NCI-H748 (cell line): ENCODE data around the gene TMEM151A.
"Not testable (repeated sequence)": the region's sequence is repeated elsewhere in the genome, so short reads cannot be mapped to it uniquely, and the experiment has no call there.

ENCODE experiments used
- DNase-seq: peaks from one replicate; lab custom pipeline; 2025; ENCODE audit not compliant: unreplicated experiment; lab: John Stamatoyannopoulos, UW

The TMEM151A gene

DNA sequence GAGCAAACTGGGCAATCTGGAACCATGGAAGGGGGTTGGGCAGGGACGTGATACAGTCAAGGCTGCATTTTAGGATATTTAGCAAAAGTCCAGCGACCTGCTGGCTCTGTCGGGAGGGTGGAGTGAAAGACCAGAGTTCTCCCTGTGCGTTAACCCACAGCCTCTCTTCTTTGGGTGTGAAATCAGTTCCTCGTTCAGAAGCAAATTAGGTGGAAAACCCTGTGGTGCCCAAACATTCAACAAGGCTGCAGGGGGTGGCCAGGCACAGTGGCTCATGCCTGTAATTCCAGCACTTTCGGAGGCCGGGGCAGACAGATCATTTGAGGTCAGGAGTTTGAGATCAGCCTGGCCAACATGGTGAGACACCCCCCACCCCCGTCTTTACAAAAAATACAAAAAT, 5.9 kb downstream of the TMEM151A start:
- DNase-seq: no peak

DNA sequence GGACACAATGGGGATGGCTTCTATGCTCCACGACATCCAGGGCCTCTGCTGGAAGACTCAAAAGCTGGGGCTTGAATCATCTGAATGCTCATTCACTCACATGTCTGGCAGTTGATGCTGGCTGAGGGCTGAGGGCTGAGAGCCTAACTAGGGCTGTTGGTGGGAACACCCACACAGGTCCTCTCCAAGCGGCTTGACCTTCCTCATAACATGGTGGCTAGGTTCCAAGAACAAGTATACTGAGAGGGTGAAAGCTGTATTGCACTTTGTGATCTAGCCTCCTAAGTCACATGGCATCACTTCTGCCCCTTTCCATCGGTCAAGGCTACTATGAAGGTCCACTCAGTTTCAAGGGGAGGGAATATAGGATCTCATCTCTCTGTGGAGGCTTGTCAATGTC, 7.5 kb downstream of the TMEM151A start:
- no peak for DNase-seq

- DNase-seq: no peak
These were observed 11.0 kb downstream of the TMEM151A start for GRCh38 chr11:66302656-66303055.

DNA sequence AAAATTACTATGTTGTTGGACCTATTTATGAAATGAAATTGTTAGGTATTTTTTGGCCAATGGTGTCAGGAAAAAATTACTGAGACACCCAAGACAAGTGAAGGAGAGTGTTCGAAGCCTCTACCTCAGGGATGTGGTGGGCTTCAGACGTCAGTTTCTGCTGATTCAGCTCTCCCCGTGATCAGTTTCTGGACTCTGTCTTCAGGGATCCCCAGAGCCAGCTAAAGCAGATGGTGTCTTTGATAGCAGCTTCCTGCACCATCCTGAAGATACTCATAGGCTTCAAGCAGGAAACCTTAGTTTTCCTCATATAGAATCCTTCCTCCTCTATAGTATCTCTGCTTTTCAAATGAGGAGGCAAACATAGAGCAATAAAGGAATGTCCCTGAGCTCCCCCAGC, 17.8 kb downstream of the TMEM151A start:
- no peak for DNase-seq

DNA sequence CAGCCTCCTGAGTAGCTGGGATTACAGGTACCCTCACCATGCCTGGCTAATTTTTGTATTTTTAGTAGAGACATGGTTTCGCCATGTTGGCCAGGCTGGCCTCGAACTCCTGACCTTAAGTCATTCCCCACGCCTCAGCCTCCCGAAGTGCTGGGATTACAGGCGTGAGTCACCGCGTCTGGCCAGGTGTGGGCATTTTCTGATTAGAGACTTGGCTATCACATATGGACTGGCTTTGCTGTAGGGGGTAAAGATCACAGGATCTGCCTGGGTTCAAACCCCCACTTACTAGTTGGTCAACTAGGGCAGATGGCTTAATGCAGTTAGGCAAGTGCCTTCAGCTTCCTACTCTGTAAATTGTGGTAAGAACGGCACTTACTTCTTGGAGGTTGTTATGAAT, 18.6 kb downstream of the TMEM151A start:
- DNase-seq: no peak

DNA sequence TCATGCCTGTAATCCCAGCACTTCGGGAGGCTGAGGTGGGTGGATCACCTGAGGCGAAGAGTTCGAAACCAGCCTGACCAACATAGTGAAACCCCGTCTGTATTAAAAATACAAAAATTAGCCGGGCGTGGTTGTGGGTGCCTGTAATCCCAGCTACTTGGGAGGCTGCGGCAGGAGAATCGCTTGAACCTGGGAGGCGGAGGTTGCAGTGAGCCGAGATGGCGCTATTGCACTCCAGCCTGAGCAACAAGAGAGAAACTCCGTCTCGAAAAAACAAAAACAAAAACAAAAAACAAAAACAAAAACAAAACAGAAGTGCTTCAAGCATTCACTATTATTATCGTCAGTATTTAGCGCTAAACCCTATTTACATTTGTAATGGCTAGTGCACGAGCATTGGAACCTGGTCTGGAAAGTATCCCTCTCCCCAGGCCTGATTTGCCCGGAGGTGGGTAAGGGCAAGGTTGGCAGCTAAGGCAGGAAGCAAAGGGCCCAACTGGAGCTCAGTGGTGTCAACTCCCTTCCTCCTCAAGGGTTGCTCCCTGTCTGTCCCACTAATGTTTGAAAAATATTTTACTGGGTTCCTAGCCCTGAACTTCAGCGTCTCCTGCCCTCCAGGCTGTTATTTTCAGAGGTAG, 19.2 kb downstream of the TMEM151A start:
- DNase-seq: not testable (repeated sequence)

- DNase-seq: no peak
These were observed 19.8 kb downstream of the TMEM151A start for GRCh38 chr11:66311470-66311964.

DNA sequence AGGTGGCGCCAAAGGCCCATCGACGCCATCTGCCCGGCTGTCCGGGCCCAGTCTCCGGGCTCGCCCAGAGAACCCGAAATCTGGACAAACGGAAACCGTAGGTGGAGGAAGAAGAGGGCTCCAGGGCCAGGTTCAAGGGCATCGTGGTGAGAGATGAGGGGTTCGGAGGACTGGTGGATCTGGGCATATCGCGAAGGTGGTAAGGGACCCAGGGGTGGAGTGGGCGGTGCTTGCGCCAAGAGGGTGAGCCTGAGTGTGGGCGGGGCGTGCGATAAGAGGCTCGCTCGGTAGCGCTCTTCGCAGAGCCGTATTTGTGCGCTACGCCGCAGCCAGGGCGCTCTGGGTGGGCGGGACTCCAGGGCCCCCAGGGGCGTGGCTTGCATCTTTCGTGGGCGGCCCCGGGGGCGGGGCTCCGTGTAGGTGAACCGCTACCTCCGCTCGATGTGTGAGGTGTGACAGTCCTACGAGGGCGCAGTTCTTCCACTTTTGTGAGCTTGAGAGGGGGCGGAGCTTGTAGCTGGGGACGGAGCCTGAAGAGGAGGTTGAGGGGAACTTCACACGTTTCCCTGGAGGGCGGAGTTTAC, 20.4 kb downstream of the TMEM151A start:
- peak; percentile 96 for DNase-seq

GRCh38 chr11:66312549-66313320, 21.0 kb downstream of the TMEM151A start:
- DNase-seq: peak; percentile 97

DNA sequence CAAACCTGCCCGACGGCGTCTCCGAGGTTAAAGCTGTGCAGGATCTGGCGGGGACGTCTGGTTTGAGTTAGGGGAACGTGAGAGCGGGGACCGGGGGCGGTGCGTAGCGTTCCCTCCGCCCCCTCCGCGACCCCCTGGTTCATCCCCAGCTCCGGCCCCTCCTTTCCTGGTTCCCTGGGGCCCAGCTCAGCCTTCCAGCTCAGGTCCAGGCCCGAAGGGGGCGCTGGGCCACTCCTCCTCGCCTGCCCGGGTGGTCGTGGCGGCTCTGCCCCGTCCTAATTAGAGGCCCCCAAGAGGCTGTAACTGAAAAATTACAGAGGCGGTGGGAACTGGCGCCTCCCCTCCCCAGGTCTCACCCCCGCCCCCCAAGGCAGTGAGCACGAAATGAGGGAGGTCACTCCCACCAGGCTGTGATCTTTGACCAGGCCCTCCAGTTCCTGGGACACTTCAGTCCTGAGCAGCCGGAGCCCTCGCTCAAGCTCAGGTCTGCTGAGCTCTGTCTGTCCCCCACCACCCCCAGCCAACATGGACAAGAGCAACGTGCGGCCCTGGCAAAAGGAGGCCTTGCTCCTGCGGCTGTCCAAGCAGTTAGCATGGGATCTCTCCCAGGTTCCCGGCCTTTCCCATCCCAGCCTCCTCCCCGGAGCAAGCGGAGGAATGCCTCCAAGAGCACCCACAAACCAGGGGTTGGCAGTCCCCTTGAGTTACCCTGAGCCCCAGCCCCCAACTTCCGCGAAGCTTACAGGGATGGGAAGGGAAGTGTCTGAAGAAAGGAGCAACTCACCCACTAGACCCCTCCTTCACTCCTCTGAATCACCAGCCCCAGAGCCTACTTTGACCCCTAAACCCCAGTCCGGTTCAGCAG, 21.9 kb downstream of the TMEM151A start:
- DNase-seq: no peak

DNA sequence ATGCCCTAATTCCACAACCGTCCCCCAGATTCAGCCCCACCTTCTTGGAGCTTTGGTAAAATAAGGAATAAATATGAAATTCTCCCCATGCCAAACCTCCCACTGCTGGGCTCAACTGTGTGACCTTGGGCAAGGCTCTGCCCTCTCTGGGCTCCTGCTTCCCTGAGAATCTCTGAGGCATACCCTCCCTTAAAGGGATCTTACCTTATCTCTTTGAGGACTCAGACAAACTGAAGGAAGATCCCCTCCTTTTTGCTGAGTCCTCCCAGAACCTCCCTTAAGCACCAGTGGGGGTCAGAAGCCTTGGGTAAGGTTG, 22.4 kb downstream of the TMEM151A start:
- DNase-seq: no peak

GRCh38 chr11:66314561-66315497, 23.1 kb downstream of the TMEM151A start:
- DNase-seq: no peak

DNA sequence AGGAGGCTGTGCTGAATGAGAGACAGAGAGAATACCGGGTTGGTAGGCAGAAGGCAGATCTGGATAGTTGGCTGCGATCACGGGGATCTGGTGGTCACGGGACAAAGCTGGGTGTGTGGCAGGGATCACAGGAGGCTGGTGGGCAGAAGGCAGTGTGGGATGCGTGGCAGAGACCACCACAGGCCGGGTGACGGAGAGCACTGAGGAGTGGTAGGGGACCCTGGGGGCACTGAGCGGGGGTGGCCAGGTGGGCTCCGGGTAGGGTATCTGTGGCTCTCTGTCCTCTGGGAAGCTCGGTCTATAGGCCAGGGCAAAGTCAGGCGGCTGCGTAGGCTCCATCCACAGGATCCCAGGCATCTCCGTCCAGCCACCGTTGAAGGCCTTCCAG, 23.8 kb downstream of the TMEM151A start:
- no peak for DNase-seq

DNA sequence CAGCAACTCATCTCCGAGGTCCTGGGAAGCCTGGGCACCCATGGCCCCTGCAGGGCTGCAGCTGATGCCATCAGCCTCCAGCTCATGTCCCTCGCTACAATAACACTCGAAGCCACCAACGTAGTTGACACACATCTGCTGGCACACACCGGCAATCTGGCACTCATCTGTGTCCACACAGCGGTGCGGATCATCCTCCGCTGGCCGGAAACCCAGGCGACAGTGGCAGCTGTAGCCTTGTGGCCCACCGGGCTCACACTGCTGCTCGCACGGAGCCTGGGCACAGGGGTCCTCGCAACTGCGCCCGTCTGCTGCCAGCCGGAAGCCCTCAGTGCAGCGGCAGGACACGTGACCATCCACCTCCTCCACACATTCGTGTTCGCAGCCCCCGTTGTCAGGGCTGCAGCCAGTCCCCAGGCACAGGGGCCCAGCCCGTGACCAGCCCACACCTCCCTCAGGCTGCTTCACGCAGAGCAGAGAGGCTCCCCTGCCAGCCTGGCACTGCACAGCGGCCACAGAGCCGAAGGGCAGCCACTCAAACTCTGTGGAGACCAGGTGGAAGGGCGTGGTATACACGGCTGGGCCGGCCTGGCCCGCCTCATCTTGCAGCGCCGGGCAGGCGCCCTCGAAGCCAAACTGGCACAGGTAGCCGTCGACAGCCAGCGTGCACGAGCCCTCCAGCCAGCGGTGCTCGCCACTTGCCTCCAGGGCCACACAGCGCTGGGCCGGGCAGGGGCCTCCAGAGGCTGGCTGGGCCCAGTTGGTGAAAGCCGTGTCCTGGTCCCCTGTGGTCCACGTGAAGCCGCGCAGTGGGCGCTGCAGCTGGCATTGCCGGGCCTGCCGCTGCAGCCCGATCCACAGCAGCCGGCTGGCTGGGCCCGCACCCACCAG, 24.5 kb downstream of the TMEM151A start:
- no peak for DNase-seq

DNA sequence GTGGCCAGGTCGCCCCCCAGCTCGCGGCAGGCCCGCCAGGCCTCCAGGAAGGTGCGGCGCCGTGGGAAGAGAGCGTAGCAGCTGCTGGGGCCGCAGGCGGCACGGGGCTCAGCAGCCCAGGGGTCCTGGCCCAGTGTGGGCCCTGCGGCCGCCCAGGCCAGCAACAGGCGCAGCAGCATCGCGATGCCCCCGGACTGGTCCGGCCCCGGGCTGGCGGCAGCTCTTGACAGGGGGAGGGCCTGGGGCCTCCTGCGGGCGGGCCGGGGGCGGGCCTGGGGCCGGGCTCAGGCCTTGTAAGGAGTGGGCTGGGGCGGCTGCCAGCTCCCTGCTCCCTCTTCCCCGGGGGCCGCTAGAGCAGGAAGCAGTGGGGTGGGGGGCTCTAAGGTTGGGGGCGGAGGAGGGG, 25.2 kb downstream of the TMEM151A start, which contains the start of gene CD248:
Gene CD248, minus strand, starts transcription at position 196 of the 403 bp plus-strand sequence. Its CDS starts 17 bp downstream, at position 179.
- DNase-seq: no peak

GRCh38 chr11:66317322-66317722, 25.6 kb downstream of the TMEM151A start:
- no peak for DNase-seq

- no peak for DNase-seq
These were observed 26.3 kb downstream of the TMEM151A start for GRCh38 chr11:66317723-66318599.

- DNase-seq: no peak
These were observed 26.9 kb downstream of the TMEM151A start for GRCh38 chr11:66318600-66318970.
